Heart left ventricle (tissue), 13 donors: ENCODE measurements around the gene TXNRD2.

ENCODE experiments used
- POLR2A ChIP-seq, 2 donors: fragments of 450-650 bp; IDR thresholded peaks; one replicate each; pipeline ENCODE4 v1.6.1; 2017; ENCODE audit warnings: antibody characterized with exemption in 2 of 2, mild to moderate bottlenecking in 2 of 2, moderate library complexity in 2 of 2
- TF ChIP-seq, protein P1 (sequence below), 12 donors: fragments of 200-600 bp; sonication (generic) in 4 of 12; IDR thresholded peaks; one replicate each; pipeline versions ENCODE4 v1.5.0 to v1.8.0; 2018 to 2022; ENCODE audit warnings: antibody characterized with exemption in 12 of 12, mild to moderate bottlenecking in 5 of 12
- donor health status: ischemic (EF 13 %, LVEDD 7.1; RV severe dilation, severe dysfunction).
- donor health status: DM: no; HTN: yes; CAD: no.
- donor health status: DM: no; HTN: no; CAD: no.
- donor health status: ischemic (EF 25% LVEDD 6.9; RV normal size, moderate dysfunction).
- donor health status: ischemic (EF 25% LVEDD 5.7; RV mildly dilated, moderate dysfunction).
- donor health status: ischemic (EF 35%, LVEDD 5.7; RV mildly dilated, moderate dysfunction).
- donor health status: nonischemic (EF 11% LVEDD 7.7; RV severe dilation, severe dysfunction).
- donor health status: DM: yes; HTN: yes; CAD: no.
- donor health status: PGD.
- donor health status: ischemic (EF 29% LVEDD 5.4; RV normal size, mild dysfunction).
- donor health status: nonischemic (EF 23%, LVEDD 6.1; RV moderate dilation, normal function).

DNA sequence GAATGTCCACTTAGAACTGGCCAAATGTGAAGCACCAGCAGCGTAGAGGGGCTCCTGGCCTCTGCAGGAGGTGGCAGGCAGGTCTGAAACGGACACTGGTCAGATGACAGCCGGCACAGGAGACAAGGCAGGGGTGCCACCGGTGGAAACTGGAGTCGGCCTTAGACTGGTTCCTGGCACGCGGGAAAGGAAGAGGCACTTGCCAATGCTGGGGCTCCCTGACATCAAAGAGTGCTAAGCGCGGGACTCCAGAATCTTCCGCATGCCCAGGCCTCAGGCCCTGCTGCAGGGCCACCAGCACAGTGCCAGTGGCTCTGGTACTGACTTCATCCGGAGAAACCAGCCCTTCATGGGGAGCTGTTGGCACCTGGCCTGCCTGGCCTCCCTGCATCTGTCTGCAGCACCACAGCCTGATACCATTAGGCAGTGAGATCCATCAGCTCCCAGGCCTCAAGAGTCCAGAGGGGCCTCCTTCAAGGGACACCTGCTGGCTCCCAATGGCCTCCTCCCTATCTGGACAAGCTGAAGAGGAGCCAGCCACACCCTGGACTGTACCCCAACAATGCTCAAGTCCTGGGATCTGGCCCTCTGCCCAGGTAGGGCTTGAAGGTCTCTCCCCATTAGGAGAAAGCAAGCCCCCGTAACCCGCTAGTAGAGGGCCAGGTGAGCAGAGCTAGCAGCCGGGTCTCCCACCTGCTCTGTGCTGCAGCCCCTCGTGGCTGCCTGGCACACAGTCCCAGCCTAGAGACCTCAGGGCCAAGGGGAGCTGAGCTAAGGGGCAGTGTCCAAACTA is 57.3 kb downstream of the TXNRD2 start:
- TF ChIP-seq, protein P1, sequence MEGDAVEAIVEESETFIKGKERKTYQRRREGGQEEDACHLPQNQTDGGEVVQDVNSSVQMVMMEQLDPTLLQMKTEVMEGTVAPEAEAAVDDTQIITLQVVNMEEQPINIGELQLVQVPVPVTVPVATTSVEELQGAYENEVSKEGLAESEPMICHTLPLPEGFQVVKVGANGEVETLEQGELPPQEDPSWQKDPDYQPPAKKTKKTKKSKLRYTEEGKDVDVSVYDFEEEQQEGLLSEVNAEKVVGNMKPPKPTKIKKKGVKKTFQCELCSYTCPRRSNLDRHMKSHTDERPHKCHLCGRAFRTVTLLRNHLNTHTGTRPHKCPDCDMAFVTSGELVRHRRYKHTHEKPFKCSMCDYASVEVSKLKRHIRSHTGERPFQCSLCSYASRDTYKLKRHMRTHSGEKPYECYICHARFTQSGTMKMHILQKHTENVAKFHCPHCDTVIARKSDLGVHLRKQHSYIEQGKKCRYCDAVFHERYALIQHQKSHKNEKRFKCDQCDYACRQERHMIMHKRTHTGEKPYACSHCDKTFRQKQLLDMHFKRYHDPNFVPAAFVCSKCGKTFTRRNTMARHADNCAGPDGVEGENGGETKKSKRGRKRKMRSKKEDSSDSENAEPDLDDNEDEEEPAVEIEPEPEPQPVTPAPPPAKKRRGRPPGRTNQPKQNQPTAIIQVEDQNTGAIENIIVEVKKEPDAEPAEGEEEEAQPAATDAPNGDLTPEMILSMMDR (IDR thresholded peaks at IDR 0.05): no peak
- no peak for TF ChIP-seq POLR2A (IDR thresholded peaks at IDR 0.05)
